ENCODE measurements around the gene LRR1. TPM values are rescaled to one million over a fixed set of nuclear protein-coding genes. Genes with fewer than 3 reads are reported as not detected.

LRR1 gene, protein sequence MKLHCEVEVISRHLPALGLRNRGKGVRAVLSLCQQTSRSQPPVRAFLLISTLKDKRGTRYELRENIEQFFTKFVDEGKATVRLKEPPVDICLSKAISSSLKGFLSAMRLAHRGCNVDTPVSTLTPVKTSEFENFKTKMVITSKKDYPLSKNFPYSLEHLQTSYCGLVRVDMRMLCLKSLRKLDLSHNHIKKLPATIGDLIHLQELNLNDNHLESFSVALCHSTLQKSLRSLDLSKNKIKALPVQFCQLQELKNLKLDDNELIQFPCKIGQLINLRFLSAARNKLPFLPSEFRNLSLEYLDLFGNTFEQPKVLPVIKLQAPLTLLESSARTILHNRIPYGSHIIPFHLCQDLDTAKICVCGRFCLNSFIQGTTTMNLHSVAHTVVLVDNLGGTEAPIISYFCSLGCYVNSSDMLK
- total RNA-seq, result 5.3 TPM

DNA sequence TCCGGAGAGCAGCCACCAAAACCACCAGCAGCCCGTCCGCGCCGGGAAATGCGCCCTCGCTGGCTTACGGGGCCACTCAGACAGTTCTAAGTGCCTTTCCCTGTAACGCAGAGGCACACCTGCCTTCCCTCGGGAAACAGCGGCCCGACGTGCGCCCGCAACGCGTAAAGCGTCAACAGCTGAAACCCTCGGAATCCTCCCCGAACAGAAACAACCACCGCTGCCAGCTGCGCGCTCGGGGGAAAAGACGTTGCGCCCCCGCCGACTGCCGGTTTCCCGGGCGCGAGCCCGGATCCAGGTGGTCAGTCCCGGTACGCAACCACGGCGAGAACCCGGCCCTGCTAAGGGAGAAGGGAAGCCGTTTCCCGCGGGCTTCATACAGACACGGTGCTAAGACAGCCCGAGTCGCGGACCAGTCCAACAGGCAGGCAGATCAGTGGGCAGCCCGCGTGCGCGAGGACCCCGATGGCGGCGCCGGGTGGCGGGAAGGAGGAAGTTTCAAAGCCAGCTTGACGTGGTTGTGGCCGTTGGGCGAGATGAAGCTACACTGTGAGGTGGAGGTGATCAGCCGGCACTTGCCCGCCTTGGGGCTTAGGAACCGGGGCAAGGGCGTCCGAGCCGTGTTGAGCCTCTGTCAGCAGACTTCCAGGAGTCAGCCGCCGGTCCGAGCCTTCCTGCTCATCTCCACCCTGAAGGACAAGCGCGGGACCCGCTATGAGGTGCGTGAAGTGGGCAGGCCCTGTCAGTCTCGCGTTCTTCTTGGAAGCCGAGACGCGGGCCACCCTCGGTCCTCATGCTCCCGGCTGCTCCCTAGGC is at the start of gene LRR1:
Gene LRR1, plus strand, starts transcription at position 456 of the 816 bp plus-strand sequence. Its CDS starts 81 bp downstream, at position 537.
- FAIRE-seq, result no peak
- peak; percentile 67 to 72 for DNase-seq (ENCODE audit: low spot score in 2 of 2)

DNA sequence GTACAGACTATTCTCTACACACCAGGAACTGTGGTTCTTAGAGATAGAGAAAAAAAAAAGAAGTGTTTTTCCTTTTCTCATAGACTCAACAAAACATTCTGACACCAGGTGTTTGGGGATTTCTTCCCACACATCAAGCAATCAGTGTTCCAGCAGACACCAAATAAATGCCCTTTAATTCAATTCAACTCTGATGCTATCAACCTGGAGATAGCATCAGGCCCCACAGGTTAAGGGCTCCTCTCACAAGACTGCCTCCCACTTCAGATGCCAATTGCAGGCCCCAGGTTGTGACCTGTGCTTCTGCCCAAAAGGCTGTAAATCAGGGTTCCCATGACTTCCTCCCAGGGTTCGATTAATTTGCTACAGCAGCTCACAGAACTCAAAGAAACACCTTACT is 49.3 kb upstream of the LRR1 start:
- no peak for DNase-seq (ENCODE audit: low spot score in 2 of 2)
- FAIRE-seq, result no peak

DNA sequence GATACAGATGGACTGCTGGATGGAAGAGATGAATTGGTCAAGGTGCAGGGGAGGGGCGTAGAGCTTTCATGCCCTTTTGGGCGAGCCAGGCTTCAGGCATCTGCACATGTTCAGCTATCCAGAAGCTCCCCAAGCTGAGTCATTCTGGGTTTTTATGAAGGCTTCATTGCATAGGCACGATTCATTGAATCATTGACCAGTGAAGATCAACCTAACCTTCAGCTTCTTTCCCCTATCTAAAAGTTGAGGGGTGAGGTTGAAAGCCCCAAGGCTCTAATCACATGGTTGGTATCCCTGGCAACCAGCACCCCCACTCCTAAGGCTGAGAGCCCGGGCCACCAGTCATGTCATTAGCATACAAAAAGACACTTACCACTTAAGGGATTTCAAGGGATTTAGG is 48.9 kb upstream of the LRR1 start:
- FAIRE-seq, result no peak
- DNase-seq (ENCODE audit: low spot score in 2 of 2), result no peak

DNA sequence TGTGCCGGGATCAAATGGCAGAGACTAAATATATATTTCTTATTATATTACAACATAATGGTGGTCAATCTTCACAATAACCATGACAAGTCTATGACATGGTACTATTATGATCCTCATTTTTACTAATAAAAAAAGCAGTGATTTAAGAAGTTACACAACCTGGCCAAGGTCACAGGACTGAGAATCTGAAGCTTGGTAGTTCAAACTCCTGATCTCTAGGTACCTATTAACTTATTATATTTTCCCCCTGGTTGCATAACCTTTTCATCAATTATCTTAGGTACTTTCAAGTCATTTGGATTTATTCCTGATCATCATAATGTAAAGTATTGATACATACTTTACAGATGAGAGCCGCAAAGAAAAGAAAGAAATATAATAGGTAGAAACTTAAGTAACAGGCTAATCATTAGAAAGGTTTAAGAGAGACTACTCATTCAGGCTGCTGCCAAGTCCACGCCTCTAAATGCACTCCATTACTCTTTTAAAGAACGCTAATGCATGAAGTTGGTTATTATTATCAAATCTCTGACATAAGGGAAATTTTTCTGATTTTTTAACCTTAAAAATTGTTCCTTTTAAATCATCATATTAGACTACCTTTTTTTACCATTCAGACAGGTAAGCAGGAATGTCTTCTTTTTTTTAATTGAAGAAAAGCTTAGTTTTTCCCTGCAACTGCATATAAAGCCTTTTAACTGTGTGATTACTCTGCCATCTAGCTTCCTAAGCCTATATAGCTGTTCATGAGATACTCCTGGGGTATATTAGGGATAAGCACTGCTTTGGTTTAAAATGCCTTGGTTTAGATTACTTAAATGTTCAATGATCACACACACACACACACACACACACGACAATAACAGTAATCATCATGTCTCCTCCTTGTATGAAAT is 48.2 kb upstream of the LRR1 start:
- peak in 1 of 2 donors; percentile 22 for DNase-seq (ENCODE audit: low spot score in 2 of 2)
- no peak for FAIRE-seq

DNA sequence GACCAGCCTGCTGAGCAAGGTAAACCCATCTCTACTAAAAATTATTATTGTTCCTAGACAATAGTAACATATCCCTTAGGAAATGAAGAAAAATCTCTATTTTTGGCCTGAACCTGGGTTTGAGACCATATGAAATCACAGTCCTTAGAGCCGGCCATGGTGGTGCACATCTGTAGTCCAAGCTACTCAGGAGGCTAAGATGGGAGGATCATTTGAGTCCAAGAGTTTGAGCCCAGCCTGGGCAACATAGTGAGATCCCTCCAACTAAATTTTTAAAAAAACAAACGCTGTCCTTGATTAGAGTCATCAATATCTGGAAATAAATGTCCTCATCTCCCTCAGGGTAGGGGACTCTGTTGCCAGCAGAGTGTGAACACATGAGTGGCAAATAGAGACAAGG is 47.2 kb upstream of the LRR1 start:
- DNase-seq (ENCODE audit: low spot score in 2 of 2) (no peak), FAIRE-seq (no peak)

DNA sequence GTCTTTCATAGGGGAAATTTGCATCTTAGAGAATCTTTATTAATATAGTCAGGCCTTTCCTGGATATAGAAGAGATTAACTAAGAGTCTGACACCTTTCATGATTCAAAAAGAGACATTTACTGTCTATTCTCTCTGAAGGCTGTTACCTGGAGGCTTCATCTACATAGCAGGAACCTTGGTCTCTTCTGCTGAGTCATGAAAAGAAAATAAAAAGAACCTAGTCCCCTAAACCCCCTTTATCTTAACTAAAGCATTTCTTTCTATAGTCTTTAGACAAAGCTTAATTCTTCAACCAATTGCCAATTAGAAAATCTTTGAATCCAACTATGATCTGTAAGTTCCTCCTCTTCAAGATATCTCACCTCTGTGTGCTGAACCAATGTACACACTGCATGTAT is 45.6 kb upstream of the LRR1 start:
- FAIRE-seq, result no peak

DNA sequence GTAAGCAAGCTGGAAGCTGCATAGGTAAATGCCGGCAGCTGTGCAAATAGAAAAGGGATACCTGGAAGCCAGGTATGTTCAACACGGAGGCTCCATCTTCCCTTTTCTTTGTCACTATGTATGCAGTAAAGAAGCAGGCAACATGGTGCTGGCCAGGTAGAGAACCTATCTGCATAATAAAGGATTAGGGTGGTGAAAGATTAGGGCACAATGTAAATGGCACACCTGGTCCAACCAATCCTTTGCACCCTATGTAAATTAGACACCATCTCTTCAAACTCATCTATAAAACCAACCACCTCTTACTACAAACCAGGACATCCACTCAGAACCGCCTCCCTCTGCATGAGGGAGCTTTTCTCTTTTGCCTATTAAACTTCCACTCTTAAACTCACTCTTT is 44.8 kb upstream of the LRR1 start:
- DNase-seq (ENCODE audit: low spot score in 2 of 2) (no peak), FAIRE-seq (no peak)

More for the DNA sequence above, 45.6 kb upstream of the LRR1 start:
- no peak for DNase-seq (ENCODE audit: low spot score in 2 of 2)

DNA sequence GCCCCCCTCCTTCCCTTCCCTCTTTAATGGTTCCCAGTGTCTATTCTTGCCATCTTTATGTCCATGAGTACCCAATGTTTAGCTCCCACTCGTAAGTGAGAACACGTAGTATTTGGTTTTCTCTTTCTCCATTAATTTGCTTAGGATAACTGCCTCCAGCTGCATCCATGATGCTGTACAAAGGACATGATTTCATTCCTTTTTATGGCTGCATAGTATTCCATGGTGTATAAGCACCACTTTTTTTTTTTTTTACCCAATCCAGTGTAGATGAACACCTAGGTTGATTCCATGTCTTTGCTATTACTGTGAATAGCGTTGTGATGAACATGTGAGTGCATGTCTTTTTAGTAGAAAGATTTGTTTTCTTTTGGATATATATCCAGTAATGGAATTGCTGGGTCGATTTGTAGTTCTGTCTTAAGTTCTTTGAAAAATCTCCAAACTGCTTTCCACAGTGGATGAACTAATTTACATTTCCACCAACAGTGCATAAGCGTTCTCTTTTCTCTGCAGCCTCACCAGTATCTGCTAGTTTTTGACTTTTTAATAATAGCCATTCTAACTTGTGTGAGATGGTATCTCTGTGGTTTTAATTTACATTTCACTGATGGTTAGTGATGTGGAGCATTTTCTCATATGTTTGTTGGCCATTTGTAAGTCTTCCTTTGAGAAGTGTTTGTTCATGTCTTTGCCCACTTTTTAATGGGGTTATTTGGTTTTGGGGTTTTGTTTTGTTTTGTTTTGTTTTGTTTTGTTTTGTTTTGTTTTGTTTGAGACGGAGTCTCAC is 38.6 kb upstream of the LRR1 start:
- FAIRE-seq (no peak), DNase-seq (ENCODE audit: low spot score in 2 of 2) (no peak)

DNA sequence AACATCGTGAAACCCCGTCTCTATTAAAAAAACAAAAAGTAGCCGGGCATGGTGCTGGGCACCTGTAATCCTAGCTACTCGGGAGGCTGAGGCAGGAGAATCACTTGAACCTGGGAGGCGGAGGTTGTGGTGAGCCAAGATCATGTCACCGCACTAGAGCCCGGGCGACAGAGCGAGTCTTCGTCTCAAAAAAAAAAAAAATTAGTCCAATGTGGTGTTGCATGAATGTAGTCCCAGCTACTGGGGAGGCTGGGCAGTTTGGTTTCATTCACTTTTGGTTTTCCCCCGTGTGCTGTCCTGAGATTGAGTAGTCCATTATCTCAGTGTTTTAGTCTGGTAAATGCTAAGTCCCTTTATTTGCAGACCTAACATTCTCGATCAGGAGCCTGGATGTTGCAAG is 32.0 kb upstream of the LRR1 start:
- FAIRE-seq (no peak), DNase-seq (ENCODE audit: low spot score in 2 of 2) (no peak)

DNA sequence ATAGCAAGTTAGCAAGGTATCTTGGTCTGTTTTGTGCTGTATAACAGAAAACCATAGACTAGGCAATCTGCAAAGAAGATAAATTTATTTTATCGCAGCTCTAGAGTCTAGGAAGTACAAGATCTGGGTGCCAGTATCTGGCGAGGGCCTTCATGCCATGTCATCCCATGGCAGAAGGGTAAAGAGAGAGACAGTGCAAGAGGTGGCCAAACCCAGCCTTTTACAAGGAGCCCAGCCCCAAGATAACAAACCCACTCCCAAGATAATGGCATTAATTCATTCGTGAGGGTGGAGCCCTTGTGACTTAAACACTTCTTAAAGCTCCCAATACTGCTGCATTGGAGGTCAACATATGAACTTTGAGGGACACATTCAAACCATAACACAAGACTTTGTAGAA is 29.5 kb upstream of the LRR1 start:
- DNase-seq (ENCODE audit: low spot score in 2 of 2) (no peak), FAIRE-seq (no peak)

DNA sequence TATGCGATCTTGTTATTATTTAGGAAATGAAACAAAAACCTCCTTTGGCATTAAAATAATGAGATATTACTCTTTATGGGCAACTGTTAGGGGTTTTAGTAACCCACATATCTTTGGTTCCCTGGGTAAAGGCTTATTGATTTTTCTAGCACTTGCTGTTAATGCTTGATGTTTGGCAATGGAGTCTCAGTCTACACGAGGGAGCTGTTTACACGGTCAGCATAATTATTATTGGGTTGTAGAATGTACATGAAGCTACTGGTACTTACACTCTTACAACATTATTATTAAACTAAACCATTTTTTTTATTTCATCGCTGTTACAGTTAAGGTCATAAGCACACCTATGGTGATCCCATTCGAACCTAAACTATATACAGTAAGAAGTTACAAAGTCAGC is 24.7 kb upstream of the LRR1 start:
- no peak for DNase-seq (ENCODE audit: low spot score in 2 of 2)
- no peak for FAIRE-seq

DNA sequence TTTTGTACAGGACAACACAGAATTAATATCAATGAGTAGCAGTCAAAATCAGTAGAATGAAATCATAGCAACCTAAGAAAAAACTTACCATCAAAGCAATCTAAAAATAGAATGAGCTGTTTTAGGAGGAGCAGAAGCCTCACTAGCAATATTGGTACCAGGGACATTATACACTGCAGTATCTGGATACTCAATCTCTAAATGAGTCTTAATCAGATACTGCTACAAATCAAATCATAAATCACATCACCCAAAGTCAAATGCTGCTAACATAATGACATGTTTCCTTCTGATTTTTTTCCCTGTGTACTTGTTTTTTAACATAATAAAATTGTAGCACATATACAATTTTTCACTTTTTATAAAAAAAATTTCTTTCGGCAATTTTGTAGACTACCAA is 20.6 kb upstream of the LRR1 start:
- FAIRE-seq, result no peak
- DNase-seq (ENCODE audit: low spot score in 2 of 2), result no peak

DNA sequence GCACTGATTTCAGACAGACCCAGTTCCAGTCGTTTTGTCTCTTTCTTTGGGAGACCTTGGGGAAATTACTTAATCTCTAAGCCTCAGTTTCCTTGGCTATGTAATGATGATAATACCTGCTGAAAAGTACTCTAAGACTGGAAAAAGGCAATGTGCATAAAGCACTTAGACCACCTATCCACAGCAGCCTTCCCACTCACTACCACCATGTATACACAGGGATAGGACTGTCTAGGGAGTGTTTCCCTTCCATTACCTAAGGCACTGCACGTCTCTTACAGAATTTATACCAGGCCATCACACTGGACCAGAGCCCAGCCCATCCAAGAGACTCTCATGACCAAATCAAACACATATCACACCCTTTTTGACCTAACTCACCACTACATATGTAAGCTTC is 18.9 kb upstream of the LRR1 start:
- DNase-seq (ENCODE audit: low spot score in 2 of 2) (no peak), FAIRE-seq (no peak)

DNA sequence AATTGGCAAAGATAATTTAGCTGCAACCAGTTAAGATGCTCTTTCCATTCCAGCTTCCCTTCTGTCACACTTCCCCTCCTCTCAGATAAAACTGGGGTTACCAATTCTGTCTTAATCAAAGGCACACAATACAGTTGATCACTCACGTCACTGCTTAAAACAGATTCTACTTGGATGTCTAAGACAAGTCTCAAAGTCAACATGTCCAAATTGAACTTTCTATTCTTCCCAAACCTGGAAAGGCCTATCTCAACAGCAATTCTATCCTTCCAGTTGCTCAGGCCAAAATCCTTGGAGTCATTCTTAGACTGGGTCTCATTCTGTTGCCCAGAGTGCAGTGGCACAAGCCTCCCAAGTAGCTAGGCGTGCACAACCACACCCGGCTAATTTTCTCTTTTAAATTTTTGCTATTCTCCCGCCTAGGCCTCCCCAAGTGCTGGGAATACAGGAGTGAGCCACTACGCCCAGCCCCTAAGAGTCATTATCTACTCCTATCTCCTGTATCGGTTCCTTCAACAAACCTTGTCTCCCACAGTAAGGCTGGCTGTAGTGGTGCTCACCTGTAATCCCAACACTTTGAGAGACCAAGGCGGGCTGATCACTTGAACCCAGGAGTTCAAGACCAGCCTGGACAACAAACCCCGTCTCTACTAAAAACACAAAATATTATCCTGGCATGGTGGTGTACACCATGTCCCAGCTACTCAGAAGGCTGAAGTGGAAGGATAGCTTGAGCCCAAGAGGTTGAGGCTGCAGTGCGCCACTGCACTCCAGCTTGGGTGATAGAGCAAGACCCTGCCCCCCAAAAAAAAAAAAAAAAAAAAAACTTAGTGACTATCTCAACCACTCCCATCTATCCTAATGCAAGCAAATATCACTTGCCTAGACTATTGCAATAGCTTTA is 17.3 kb upstream of the LRR1 start:
- no peak for FAIRE-seq
- DNase-seq (ENCODE audit: low spot score in 2 of 2), result no peak

DNA sequence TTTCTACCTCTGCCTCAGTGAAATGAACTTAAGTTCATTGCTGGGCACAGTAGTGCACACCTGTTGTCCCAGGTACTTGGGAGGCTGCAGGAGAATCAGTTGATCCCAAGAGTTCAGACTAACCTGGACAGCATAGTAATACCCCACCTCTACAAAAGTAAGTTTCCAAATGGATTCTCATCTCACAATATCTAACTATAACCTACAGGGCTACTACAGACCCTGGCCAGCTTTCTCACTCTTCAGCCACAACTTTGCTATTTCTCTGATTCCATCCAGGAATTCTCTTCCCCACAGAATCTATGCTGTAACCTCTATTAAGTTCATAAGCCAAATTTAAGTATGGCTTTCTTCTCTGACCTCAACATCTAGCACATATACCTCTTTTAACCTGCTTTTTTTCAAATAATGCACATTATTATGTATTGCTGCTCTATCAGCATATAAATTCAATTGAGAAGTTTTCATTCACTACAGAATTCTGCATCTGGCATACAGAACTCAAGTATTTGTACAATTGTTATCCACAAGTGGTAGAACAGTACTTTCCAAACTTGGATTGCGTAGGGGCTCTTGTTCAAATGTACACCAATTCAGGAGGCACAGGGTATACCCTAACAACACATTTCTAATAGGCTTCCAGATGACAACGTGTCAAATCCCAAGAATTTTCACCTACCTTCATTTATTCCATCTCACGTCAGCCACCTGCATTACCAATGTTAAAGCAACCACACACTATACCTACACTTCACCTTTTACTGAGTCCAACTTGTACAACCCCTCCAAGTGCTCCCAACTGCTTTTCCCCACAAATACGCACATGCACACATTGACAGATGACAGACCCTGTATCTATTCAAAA is 16.4 kb upstream of the LRR1 start:
- no peak for DNase-seq (ENCODE audit: low spot score in 2 of 2)
- FAIRE-seq, result no peak

DNA sequence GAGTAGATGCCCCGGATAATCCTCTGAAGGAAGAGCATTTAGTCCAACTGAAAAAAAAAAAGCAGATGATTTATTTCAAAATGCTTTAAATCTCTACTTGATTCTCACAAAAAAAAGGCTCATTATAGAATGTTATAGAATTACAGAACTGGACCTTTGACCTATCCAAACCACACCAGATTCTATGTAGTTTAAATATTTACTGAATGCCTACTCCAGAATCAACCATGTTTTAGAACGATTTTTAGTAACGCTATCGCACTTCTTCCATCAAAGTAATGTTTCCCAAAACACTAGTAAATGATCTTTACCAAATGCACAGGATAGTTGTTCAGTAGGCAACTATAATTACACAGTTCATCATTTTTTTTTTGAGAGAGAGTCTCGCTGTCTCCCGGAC is 15.1 kb upstream of the LRR1 start:
- DNase-seq (ENCODE audit: low spot score in 2 of 2) (no peak), FAIRE-seq (no peak)

DNA sequence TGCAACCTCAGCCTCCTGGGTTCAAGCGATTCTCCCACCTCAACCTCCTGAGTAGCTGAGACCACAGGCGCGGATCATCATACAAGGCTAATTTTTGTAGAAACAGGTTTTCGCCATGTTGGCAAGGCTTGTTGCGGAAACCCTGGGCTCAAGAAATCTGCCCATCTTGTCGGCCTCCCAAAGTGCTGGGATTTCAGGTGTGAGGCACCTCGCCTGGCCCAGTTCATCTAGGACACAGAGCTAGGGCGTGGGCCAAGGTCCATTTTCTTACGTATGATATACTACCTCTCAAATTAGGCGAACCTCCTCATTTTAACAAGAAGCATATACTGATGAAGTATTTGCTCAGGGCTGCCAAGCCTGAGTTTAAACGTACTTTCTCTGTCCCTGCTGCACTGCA is 14.7 kb upstream of the LRR1 start:
- FAIRE-seq, result no peak
- DNase-seq (ENCODE audit: low spot score in 2 of 2), result no peak
